Measurements from ENCODE around the gene CACNB4. TPM values are rescaled to one million over a fixed set of nuclear protein-coding genes. Genes with fewer than 3 reads are reported as not detected.

The CACNB4 gene
- total RNA-seq, 1 donor from 2014 or later: 5.1 TPM

DNA sequence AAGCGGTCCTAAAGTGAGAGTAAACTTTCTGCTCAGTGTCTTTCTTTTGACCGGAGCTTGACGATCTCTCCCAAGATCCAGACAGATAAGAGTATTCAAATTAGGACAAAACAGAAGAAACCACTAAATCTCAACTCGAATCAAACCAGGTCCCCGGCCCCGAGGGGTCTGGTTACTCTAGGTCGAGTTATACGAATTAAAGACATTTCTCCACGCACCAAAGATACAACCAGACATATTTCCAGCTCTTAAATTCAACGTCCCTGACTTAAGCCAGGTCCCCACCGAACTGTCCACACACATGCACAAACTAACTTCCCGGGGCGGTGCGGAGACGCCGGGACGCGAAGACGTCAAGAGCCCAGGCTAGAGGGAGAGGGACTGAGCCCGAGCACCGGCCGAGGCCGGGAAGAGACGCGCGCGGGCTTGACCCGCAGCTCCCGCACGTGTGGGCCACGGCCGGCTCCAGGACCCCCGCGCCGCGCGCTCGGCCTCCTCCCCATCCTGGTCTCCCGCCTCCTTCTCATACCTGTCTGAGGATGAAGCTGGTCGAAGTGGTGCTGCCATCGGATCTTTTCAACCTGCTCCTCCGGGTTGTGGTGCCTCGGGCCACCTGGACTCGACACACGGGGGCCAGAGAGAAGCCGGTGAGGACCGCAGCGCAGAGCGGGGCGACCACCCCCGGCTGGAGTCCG lies 896 bp downstream of the CACNB4 start:
- Mint-ChIP-seq H3K4me3 (ENCODE audit: unreplicated experiment) (peak overlapping the region; percentile 84), H3K27ac (ENCODE audit: unreplicated experiment) (no peak overlapping the region), H3K36me3 (ENCODE audit: unreplicated experiment) (peaks cover 7% of the 10 kb centered on the region), H3K27me3 (ENCODE audit: unreplicated experiment) (peaks cover 23% of the 10 kb centered on the region), H3K4me1 (ENCODE audit: low read depth, unreplicated experiment) (peaks cover 3% of the 10 kb centered on the region), H3K9me3 (ENCODE audit: unreplicated experiment) (peaks cover 6% of the 10 kb centered on the region)
- peak; percentile 38 for DNase-seq
- TF ChIP-seq, protein P1, sequence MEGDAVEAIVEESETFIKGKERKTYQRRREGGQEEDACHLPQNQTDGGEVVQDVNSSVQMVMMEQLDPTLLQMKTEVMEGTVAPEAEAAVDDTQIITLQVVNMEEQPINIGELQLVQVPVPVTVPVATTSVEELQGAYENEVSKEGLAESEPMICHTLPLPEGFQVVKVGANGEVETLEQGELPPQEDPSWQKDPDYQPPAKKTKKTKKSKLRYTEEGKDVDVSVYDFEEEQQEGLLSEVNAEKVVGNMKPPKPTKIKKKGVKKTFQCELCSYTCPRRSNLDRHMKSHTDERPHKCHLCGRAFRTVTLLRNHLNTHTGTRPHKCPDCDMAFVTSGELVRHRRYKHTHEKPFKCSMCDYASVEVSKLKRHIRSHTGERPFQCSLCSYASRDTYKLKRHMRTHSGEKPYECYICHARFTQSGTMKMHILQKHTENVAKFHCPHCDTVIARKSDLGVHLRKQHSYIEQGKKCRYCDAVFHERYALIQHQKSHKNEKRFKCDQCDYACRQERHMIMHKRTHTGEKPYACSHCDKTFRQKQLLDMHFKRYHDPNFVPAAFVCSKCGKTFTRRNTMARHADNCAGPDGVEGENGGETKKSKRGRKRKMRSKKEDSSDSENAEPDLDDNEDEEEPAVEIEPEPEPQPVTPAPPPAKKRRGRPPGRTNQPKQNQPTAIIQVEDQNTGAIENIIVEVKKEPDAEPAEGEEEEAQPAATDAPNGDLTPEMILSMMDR (IDR thresholded peaks at IDR 0.05; ENCODE audit: partially characterized antibody, unreplicated experiment): no peak

DNA sequence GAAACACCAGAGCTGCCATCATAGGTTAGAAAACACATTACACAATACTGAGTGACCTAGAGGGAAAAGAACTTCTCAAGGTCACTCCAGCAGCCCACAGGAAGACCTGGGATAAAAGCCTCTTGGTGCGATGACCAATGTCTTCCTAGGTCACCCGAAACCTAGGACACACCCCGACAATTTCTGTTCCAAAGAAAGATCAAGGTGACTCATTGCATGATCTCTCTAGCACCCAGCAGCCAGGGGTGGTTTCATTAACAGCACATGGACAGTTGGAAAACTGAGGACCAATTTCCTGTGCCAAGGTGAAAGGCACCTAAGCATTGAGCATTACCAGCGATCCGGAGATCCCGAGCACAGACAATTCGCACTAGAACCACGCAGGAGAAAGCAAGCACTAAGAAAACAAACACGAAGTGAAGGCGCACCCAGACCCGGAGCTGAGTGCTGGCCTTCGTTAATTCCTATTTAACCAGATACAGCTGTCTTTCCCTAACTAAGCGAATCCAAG lies 1.5 kb downstream of the CACNB4 start:
- TF ChIP-seq, protein P1 (IDR thresholded peaks at IDR 0.05; ENCODE audit: partially characterized antibody, unreplicated experiment): no peak
- H3K4me1 Mint-ChIP-seq (ENCODE audit: low read depth, unreplicated experiment): peaks cover 3% of the 10 kb centered on the region
- H3K9me3 Mint-ChIP-seq (ENCODE audit: unreplicated experiment): peaks cover 6% of the 10 kb centered on the region
- H3K27ac Mint-ChIP-seq (ENCODE audit: unreplicated experiment): no peak overlapping the region
- H3K4me3 Mint-ChIP-seq (ENCODE audit: unreplicated experiment): peak overlapping the region; percentile 84
- DNase-seq: no peak
- H3K36me3 Mint-ChIP-seq (ENCODE audit: unreplicated experiment): peaks cover 7% of the 10 kb centered on the region
- H3K27me3 Mint-ChIP-seq (ENCODE audit: unreplicated experiment): peaks cover 23% of the 10 kb centered on the region

DNA sequence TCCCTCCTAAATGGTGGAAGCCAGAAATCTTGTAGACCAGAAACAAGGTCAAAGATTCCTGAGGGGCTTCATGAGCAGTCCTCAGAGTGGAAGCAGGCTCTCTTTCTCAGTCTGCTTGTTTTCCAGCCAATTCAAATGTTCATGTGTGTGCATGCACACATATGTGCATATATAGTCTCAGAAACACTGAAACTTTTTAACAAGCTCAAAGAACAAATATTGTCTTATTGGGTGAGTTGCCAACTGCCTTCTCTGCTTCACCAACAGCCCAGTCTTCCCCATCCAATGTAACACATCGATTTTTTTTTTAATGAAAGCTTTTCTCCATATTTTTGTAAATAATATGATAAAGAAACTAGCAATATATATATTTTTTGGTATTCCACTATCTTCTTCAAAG lies 3.7 kb downstream of the CACNB4 start:
- no peak overlapping the region for H3K27ac Mint-ChIP-seq (ENCODE audit: unreplicated experiment)
- no peak overlapping the region for H3K4me3 Mint-ChIP-seq (ENCODE audit: unreplicated experiment)
- peaks cover 7% of the 10 kb centered on the region for H3K36me3 Mint-ChIP-seq (ENCODE audit: unreplicated experiment)
- TF ChIP-seq, protein P1 (IDR thresholded peaks at IDR 0.05; ENCODE audit: partially characterized antibody, unreplicated experiment): no peak
- DNase-seq: no peak
- H3K4me1 Mint-ChIP-seq (ENCODE audit: low read depth, unreplicated experiment): peaks cover 3% of the 10 kb centered on the region
- peaks cover 6% of the 10 kb centered on the region for H3K9me3 Mint-ChIP-seq (ENCODE audit: unreplicated experiment)
- H3K27me3 Mint-ChIP-seq (ENCODE audit: unreplicated experiment): peaks cover 19% of the 10 kb centered on the region

DNA sequence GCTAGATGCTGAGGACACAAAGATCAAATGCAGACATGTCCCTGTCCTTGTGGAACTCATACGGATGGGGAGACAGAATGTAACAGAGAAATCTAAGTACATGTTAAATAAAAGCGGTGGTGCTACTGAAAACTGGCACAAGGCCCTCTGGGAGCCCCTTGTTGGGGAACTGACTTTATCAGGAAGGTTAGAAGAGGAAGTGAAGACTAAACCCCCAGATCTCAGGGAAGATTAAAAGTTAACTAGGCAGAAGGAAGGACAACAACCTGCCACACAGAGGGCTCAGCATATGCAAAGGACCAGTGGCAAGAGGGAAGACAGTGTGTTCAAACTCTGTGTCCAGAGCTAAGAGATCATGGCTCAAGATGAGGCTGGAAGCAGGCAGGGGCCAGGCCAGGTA lies 4.8 kb downstream of the CACNB4 start:
- Mint-ChIP-seq H3K27ac (ENCODE audit: unreplicated experiment) (no peak overlapping the region), H3K9me3 (ENCODE audit: unreplicated experiment) (peaks cover 6% of the 10 kb centered on the region), H3K4me1 (ENCODE audit: low read depth, unreplicated experiment) (no peaks in the 10 kb centered on the region), H3K4me3 (ENCODE audit: unreplicated experiment) (no peak overlapping the region), H3K27me3 (ENCODE audit: unreplicated experiment) (peaks cover 11% of the 10 kb centered on the region), H3K36me3 (ENCODE audit: unreplicated experiment) (peaks cover 7% of the 10 kb centered on the region)
- TF ChIP-seq, protein P1 (IDR thresholded peaks at IDR 0.05; ENCODE audit: partially characterized antibody, unreplicated experiment): no peak
- DNase-seq: no peak

DNA sequence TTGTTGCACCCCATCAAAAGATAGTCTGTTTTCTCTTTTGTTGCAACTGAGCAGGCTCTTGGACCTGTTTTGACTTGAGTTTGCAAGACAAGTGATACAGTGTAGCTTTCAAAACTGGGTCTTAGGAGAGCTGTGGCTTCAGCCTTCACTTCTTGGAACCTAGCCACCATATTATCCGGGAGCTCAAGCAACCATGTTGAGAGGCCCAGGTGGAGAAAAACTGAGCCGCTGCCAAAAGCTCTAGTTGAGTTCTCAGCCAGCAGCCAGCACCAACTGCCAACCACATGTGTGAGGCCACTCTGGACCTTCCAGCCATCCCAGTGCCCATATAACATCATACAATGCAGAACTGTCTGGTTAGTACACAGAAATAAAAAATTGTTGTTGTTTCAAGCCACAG lies 5.4 kb downstream of the CACNB4 start:
- Mint-ChIP-seq H3K27me3 (ENCODE audit: unreplicated experiment) (peaks cover 11% of the 10 kb centered on the region), H3K27ac (ENCODE audit: unreplicated experiment) (no peak overlapping the region)
- DNase-seq: no peak

More for the DNA sequence above, 5.4 kb downstream of the CACNB4 start:
- Mint-ChIP-seq H3K4me3 (ENCODE audit: unreplicated experiment) (no peak overlapping the region), H3K4me1 (ENCODE audit: low read depth, unreplicated experiment) (no peaks in the 10 kb centered on the region), H3K9me3 (ENCODE audit: unreplicated experiment) (peaks cover 6% of the 10 kb centered on the region), H3K36me3 (ENCODE audit: unreplicated experiment) (peaks cover 7% of the 10 kb centered on the region)
- TF ChIP-seq, protein P1 (IDR thresholded peaks at IDR 0.05; ENCODE audit: partially characterized antibody, unreplicated experiment): no peak
